Neural crest cell (in vitro differentiated cells): ENCODE data around the gene SLC35E2B. TPM values are rescaled to one million over a fixed set of nuclear protein-coding genes. Genes with fewer than 3 reads are reported as not detected.
A peak's percentile ranks its signal among the peaks of the same experiment; 100 is the strongest.
"Not testable (repeated sequence)": the region's sequence is repeated elsewhere in the genome, so short reads cannot be mapped to it uniquely, and the experiment has no call there.

Experiments
- DNase-seq: peaks from one replicate; pipeline ENCODE4 v3.0.0; 2021; ENCODE audit warnings: low read depth, mixed read lengths, low spot score
- H3K27ac Mint-ChIP-seq: one replicate; pipeline ENCODE4 v1.8.0; 2021; ENCODE audit warnings: mild to moderate bottlenecking, mixed read lengths; ENCODE audit not compliant: unreplicated experiment
- H3K27me3 Mint-ChIP-seq: 2 replicates; pipeline ENCODE4 v1.8.0; 2021; ENCODE audit warnings: low read depth, mild to moderate bottlenecking, mixed read lengths
- H3K36me3 Mint-ChIP-seq: 2 replicates; pipeline ENCODE4 v1.8.0; 2021; ENCODE audit warnings: low read depth, mild to moderate bottlenecking, mixed read lengths
- H3K4me1 Mint-ChIP-seq: 2 replicates; pipeline ENCODE4 v1.8.0; 2021; ENCODE audit warnings: mixed read lengths
- H3K4me3 Mint-ChIP-seq: one replicate; pipeline ENCODE4 v1.8.0; 2021; ENCODE audit warnings: mild to moderate bottlenecking, mixed read lengths
- H3K9me3 Mint-ChIP-seq: 2 replicates; pipeline ENCODE4 v1.8.0; 2021; ENCODE audit warnings: mixed read lengths
- long read RNA-seq: library from polyadenylated mRNA; unstranded; transcript quantifications from one replicate; pipeline ENCODE4 v2.0.0, GENCODE V29; 2020
- total RNA-seq: library from RNA; stranded (reverse); gene quantifications from 2 replicates; pipeline ENCODE4 v1.2.1, GENCODE V29; 2021
- TF ChIP-seq, protein P1 (sequence below): fragments of 200-600 bp; sonication (generic); conservative IDR thresholded peaks from 2 replicates; pipeline ENCODE4 v1.5.0; 2021; ENCODE audit warnings: antibody characterized with exemption, mild to moderate bottlenecking

SLC35E2B gene
- total RNA-seq = 96.3 and 99.0 TPM in 2 replicates
- long read RNA-seq, full-length matches to known transcripts = 3 of 32 reads
- long read RNA-seq, partial matches to known transcripts = 2 of 32 reads
- long read RNA-seq, other reads (novel, unspliced or antisense) = 27 of 32 reads

DNA sequence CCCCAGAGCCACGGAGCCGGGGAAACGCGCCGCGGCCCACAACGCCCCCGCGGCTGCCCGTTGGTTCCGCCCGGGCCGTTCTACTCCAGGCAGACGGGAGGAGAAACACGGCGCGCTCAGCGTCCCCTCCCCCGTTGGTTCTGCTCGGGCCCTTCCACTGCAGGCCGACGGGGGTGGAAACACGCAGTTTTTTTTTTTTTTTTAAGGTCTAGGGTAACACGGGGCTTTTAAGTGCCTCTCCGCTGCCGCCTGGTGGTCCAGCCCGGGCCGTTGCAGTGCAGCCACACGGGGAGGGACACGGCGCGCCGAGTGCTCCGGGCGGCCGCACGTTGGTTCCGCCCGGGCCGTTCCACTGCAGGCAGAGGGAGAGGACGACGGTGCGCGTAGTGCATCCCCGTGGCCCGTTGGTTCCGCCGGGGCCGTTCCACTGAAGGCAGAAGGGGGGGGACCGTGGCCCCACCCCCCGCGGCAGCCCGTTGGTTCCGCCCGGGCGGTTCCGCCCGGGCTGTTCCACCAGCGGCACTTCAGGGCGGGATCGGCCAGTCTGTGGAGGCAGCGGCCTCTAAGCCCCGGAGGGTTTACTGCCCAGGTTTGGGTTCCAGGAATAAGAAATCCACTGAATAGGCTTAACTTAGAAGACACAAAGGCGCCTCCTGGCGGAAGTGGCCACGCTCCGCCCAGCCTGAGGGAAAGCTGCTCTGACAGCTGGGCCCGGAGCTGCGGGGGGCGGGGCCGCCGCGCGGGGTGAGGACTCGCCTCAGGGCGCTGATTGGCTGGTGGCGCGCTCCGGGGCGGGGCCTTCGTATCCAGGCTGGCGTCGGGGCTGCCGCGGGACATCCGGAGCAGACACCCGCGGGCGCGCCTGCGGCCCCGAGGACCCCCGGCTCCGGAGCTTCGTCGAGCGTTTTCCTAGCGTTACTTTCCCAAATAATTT, at the start of gene SLC35E2B:
Gene SLC35E2B, minus strand, starts transcription at position 82 of the 934 bp plus-strand sequence. CDS start 16,096 bp downstream, outside the sequence.
- peak; percentile 83 for DNase-seq
- H3K36me3 Mint-ChIP-seq, H3K27me3 Mint-ChIP-seq, H3K9me3 Mint-ChIP-seq, H3K4me1 Mint-ChIP-seq: not testable (repeated sequence)
- Mint-ChIP-seq H3K27ac (peak within 1 kb of the TSS; percentile 90), H3K4me3 (peak within 1 kb of the TSS; percentile 67)

DNA sequence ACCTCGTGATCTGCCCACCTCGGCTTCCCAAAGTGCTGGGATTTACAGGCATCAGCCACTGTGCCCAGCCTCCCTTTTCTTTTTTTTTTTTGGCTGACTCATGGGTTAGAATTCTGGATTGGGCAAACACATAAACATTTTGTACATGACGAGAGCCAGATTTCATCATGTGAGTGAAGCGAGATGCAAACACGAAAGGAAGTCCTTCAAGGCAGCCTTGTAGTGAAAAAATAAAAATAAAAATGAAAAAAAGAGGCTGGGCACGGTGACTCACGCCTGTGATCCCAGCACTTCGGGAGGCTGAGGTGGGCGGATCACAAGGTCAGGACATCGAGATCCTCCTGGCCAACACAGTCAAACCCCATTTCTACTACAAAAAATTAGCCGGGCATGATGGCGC, 48.4 kb upstream of the SLC35E2B start:
- H3K9me3 Mint-ChIP-seq, H3K4me1 Mint-ChIP-seq, DNase-seq, H3K36me3 Mint-ChIP-seq, H3K27me3 Mint-ChIP-seq, H3K4me3 Mint-ChIP-seq, H3K27ac Mint-ChIP-seq: not testable (repeated sequence)

DNA sequence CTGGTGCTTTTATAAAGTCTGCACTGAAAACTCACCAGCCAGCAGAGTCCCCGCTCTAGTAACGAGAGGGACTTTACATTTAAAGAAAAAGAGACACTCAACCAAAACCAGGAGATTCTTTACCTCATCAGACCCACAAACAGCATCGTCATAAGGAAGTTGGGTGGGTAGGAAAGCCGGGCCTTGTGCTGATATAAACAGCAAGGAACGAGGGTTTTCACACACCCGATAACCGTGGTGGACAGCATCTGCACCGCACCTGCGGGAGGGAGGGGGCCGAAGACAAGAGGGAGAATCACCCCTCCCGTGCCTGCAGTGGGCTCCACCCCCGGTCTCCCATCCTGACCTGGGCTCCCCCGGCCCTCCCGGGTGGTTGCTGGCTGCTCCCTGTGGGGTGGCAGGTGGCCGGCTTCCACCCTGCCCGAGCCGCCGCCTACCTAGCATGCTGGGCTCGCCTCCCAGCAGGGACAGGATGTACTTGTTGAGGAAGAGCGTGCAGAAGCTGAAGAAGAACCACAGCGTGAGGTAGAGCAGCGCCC, 46.3 kb upstream of the SLC35E2B start:
- H3K27ac Mint-ChIP-seq, H3K4me3 Mint-ChIP-seq, DNase-seq, H3K4me1 Mint-ChIP-seq, H3K9me3 Mint-ChIP-seq, H3K36me3 Mint-ChIP-seq, H3K27me3 Mint-ChIP-seq: not testable (repeated sequence)

DNA sequence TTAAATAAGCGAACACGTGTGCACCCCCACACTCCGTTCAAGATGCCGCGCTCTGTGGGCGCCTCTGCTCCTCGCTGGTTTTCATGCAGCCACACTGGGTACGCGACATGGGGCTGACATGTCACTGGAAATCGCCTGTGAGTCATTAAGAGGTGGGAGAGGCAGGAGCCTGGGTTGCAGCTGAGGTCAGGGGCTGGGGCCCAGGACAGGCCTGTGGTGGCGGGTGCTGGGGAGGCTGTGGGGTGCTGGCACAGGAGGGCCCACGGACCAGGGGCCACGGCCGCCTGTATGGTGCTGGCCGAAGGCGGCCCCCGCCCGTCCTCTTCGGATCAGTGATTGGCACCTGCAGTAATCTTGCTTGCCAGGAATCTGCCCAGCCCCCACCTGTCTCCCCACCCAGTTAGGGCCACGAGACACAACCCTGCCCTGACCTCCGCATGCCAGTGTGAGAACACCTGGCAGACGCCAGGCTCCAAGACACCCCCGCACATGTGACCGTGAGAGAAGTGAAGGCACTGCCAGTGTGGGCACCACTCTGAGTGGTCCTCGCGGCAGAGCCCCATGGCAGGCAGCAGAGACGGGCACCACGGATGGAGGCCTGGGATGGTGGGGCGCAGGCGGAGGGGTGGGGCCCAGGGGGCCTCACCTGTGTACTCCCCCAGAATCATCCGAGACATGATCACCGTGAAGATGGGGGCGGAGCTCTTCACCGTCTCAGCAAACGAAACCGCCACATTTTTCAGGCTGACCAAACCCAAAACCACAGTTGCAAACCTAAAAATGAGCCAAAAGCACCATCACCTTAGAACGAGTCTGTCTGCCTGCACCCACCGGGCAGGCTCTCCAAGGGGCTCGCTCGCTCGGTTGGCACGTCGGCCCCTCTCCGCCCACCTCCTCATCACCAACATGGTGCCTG, 45.3 kb upstream of the SLC35E2B start:
- H3K36me3 Mint-ChIP-seq = not testable (repeated sequence)

DNA sequence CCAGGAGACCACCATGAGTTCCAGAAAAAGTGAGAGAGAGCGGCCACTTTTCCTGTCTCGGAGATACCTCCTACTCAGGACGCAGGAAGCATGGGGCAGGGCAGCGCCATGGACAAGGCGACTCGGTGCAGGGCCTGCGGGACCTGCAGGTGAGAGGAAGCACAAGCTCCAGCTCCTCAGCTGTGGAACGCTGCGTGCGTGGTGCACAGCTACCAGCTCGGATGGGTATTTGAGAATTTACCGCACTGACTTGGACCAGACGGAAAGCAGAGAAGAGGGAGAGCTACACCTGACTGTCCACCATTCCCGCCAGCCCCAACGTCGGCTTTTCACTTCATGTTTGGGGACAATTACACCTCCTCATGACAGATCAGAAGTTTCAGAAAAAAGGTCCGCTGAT, 39.8 kb upstream of the SLC35E2B start:
- Mint-ChIP-seq H3K4me3 (no peak overlapping the region), H3K9me3 (no peaks in the 10 kb centered on the region), H3K27me3 (no peaks in the 10 kb centered on the region), H3K4me1 (no peaks in the 10 kb centered on the region), H3K36me3 (peaks cover 3% of the 10 kb centered on the region), H3K27ac (no peak overlapping the region)
- DNase-seq = no peak
- TF ChIP-seq, protein P1, sequence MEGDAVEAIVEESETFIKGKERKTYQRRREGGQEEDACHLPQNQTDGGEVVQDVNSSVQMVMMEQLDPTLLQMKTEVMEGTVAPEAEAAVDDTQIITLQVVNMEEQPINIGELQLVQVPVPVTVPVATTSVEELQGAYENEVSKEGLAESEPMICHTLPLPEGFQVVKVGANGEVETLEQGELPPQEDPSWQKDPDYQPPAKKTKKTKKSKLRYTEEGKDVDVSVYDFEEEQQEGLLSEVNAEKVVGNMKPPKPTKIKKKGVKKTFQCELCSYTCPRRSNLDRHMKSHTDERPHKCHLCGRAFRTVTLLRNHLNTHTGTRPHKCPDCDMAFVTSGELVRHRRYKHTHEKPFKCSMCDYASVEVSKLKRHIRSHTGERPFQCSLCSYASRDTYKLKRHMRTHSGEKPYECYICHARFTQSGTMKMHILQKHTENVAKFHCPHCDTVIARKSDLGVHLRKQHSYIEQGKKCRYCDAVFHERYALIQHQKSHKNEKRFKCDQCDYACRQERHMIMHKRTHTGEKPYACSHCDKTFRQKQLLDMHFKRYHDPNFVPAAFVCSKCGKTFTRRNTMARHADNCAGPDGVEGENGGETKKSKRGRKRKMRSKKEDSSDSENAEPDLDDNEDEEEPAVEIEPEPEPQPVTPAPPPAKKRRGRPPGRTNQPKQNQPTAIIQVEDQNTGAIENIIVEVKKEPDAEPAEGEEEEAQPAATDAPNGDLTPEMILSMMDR = no peak

More for the DNA sequence above, 45.3 kb upstream of the SLC35E2B start:
- not testable (repeated sequence) for H3K9me3 Mint-ChIP-seq, DNase-seq, H3K4me1 Mint-ChIP-seq, H3K27ac Mint-ChIP-seq, H3K27me3 Mint-ChIP-seq, H3K4me3 Mint-ChIP-seq

DNA sequence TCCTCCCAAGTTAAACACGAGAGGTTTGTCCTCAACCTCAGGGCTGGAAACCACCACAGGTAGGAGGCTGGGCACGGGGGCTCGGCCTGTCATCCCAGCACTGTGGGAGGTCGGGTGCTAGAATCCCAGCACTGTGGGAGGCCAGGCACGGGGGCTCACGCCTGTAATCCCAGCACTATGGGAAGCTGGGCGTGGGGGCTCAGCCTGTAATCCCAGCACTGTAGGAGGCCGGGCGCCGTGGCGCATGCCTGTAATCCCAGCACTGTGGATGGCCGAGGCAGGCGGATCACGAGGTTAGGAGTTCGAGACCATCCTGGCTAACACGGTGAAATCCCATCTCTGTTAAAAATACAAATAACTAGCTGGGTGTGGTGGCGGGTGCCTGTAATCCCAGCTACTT, 38.3 kb upstream of the SLC35E2B start:
- Mint-ChIP-seq H3K4me3 (no peak overlapping the region), H3K27me3 (no peaks in the 10 kb centered on the region), H3K9me3 (no peaks in the 10 kb centered on the region), H3K36me3 (peaks cover 3% of the 10 kb centered on the region), H3K4me1 (no peaks in the 10 kb centered on the region), H3K27ac (no peak overlapping the region)
- TF ChIP-seq, protein P1 = no peak
- no peak for DNase-seq

DNA sequence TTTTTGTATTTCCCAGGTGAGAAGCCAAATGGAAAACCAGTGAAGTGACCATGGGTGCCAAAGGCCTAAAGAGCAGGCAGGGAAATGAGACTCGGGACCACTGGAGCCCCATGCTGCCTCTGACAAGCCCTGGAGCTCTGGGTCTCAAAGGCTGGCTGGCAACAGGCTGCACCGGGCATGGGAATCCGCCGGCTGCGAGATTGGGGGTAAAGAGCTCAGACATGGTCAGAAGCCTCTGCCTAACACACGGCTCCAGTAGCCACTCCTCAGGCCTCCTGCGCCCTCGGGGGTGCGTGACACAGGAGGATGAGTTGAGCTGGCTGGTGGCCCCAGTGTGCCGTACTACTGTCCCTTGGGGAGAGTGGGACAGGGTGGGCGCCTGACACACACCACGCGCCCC, 37.6 kb upstream of the SLC35E2B start:
- H3K36me3 Mint-ChIP-seq, H3K4me3 Mint-ChIP-seq, H3K27me3 Mint-ChIP-seq, H3K4me1 Mint-ChIP-seq, DNase-seq, H3K9me3 Mint-ChIP-seq, H3K27ac Mint-ChIP-seq: not testable (repeated sequence)

DNA sequence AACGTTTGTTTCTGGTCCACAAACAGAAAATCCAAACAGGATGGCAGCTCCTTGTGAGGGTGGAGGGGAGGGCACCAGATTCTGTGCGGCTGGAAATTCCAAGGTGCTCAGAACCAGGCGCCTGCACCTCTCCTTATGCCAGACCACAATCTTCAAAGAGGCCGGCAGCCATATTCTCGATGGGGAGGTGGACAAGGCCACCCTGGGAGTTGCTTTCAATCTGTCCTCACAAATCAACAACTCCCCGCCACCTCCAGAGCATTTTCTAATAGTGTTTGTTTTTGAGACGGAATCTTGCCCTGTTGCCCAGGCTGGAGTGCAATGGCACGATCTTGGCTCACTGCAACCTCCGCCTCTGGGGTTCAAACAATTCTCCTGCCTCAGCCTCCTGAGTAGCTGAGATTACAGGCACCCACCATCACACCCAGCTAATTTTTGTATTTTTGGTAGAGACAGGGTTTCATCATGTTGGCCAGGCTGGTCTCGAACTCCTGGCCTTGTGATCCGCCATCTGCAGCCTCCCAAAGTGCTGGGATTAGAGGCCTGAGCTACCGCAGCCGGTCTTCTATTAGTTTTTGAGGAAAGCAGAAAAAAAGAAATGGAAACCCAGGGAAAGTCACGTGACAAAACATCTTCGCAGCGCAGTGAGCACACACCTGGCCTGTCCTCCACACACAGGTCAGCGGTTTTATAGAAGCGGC, 36.7 kb upstream of the SLC35E2B start:
- not testable (repeated sequence) for H3K27me3 Mint-ChIP-seq

DNA sequence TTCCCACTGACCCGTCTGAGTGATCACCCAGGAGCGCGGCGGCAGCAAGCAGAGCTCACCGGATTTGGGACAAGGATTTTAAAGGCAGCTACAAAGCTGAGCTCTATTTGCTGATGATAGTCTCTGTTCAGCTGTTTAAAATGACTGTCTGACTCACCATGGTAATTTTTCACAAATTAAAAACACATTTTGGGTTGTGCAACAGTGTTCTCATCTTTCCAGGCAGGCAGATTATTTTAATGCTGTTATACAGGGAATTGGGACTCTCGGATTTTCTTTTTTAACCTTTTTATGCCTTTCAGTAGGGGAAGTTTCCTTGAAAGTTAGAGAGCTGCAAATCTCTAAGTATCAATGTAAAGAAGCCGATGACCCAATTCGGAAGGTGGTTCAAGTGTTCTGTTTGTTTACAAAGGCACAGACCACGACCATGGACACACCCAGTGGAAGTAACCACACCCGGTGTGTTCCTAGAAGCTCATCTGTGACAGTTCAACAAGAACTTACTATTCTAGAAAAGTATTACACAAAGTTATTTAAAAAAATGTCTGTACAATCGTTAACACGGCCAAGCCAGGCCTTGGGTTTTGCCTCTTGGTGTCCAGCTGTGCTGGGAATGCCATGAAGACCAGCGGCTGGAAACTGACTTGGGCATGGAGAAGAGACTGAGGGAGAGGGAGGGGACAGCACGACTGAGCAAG, 35.9 kb upstream of the SLC35E2B start:
- DNase-seq, H3K9me3 Mint-ChIP-seq: not testable (repeated sequence)

More for the DNA sequence above, 36.7 kb upstream of the SLC35E2B start:
- H3K4me3 Mint-ChIP-seq, H3K27ac Mint-ChIP-seq, H3K4me1 Mint-ChIP-seq, H3K36me3 Mint-ChIP-seq, DNase-seq, H3K9me3 Mint-ChIP-seq: not testable (repeated sequence)

DNA sequence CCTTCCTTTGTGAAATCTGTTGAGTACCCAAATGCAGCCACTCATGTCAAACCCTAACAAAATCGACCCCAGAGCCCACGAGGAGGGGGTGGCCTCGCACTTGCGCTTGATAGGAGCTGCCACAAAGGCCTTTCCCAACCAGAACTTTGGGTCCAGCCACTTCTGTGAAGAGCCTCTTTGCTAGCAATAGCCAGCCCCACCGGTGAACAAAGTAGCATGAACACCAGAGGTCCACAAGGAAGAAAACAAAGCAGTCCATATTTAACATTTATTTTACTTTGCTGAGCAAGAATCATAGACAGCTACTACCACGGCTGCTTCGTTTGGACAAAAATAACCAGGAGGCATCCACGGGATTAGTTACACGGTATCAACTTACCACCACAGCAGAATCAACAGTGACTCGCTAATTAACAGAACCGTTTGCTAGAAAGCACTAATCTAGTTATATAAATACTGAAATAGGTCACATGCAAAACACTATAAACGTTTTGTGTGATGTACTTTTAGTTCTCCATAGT, 34.6 kb upstream of the SLC35E2B start:
- not testable (repeated sequence) for H3K36me3 Mint-ChIP-seq, H3K9me3 Mint-ChIP-seq, H3K4me1 Mint-ChIP-seq, DNase-seq, H3K27me3 Mint-ChIP-seq, H3K27ac Mint-ChIP-seq
- peak overlapping the region; percentile 61 for H3K4me3 Mint-ChIP-seq

More for the DNA sequence above, 35.9 kb upstream of the SLC35E2B start:
- not testable (repeated sequence) for H3K4me3 Mint-ChIP-seq, H3K36me3 Mint-ChIP-seq, H3K4me1 Mint-ChIP-seq, H3K27ac Mint-ChIP-seq, H3K27me3 Mint-ChIP-seq
